ENCODE measurements around the gene ARVCF. TPM values are rescaled to one million over a fixed set of nuclear protein-coding genes. Genes with fewer than 3 reads are reported as not detected.
A peak's percentile ranks its signal among the peaks of the same experiment; 100 is the strongest.

ARVCF gene
- total RNA-seq, 1 experiment from 2014 or later, result 3.8 TPM

- Histone ChIP-seq H3K4me3 (no peak overlapping the region), H3K27me3 (no peaks in the 10 kb centered on the region), H3K9me3 (no peaks in the 10 kb centered on the region), H3K36me3 (no peaks in the 10 kb centered on the region)
- DNase-seq, result no peak
Measured at GRCh38 chr22:19988965-19989724, 27.5 kb downstream of the ARVCF start.

DNA sequence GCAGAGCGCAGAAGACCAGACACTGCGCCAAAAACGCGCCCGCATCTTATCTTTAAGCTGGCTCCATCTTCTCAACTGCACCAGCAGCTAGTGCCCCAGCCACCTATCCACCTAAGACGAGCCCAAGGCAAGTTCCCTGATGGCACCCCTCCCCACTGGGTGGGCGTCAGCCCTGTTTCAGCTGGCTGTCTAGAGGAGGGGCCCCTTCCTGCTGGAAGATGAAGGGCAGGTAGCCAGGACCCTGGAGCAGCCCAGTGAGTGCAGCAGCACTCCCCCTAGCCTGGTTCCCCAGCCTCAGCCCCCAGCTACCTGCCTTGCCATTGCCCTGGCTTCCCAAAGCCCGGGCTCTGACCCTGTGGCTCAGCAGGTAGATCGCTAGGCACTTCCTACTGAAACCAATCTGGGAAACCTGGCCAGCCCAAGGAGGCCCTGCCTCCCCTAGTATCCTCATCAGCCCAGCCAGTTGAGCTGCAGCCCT, 28.3 kb downstream of the ARVCF start:
- Histone ChIP-seq H3K4me3 (no peak overlapping the region), H3K27me3 (no peaks in the 10 kb centered on the region), H3K36me3 (no peaks in the 10 kb centered on the region), H3K9me3 (no peaks in the 10 kb centered on the region)
- DNase-seq, result no peak

DNA sequence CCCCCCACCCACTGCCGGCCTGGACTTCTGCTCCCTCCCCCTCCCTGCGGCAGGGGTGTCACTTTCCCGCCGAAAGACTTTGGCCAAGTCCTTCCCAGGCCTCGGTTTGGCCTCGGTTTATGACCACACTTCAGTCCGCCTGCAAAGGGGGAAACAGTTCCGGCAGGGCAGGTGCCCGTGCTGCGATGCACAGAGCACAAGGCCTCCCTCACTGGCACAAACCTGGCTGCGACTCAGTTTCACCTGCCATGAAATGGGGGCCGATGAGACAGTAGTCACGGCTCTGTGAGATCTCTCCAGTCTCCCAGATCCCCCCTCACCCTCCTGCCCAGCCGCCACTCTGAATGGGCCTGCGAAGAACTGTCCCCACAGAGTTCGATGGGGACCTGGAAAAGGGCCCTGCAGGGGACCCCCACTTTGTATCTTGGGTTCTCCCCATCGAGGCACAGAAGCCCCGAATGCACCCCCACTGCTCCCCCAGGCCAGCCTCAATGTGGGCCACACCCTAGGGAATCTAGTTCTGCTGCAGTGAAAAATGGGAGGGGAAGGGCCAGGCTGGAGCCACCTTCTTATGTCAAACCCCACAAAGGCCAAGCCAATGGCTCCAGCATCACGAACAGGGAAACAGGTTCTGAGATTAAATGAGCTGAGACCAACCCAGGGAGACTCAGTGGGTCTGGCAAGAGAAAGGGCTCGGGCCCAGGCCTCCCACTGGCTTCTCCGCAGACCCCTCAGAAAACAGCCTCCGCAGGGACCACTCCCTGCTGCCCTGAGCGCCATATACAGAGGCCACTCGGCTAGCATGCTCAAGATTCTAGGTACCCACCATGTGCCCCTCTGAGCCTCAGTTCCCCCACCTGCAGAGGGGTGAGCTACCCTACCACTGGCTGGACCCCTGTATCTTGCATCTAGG, 29.0 kb downstream of the ARVCF start:
- no peaks in the 10 kb centered on the region for H3K27me3 ChIP-seq
- no peaks in the 10 kb centered on the region for H3K36me3 ChIP-seq
- no peak overlapping the region for H3K4me3 ChIP-seq
- DNase-seq, result no peak
- H3K9me3 ChIP-seq, result no peaks in the 10 kb centered on the region

GRCh38 chr22:19986410-19987341, 29.9 kb downstream of the ARVCF start:
- no peaks in the 10 kb centered on the region for H3K36me3 ChIP-seq
- H3K9me3 ChIP-seq, result no peaks in the 10 kb centered on the region
- H3K4me3 ChIP-seq, result peak overlapping the region; percentile 54
- H3K27me3 ChIP-seq, result no peaks in the 10 kb centered on the region
- peak; percentile 65 for DNase-seq

DNA sequence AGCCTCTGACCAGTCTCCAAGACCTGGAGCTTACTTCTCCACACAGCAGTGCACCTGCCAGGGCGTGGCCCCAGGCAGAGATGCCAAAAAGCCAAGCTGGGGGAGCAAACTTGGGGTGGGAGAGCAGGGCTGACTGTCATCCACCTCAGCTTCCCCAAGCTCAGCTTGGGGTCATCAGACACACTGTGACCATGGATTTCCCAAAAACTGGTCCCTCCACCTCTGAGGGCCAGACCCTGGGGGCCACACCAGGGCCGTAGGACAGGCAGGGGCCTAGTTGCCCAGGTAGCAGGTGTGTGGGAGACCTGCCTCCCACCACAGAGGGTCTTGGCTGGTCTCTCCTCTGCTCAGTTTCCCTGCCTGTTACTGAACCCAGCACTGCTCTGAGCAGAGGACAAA, 30.6 kb downstream of the ARVCF start:
- Histone ChIP-seq H3K4me3 (no peak overlapping the region; the same call in 1 of the 2 replicates), H3K27me3 (no peaks in the 10 kb centered on the region), H3K36me3 (no peaks in the 10 kb centered on the region), H3K9me3 (no peaks in the 10 kb centered on the region)
- no peak for DNase-seq

- Histone ChIP-seq H3K9me3 (no peaks in the 10 kb centered on the region), H3K27me3 (no peaks in the 10 kb centered on the region), H3K4me3 (no peak overlapping the region), H3K36me3 (no peaks in the 10 kb centered on the region)
- DNase-seq, result no peak
Measured at GRCh38 chr22:19984851-19985811, 31.5 kb downstream of the ARVCF start.

- peak; percentile 82 for DNase-seq
- H3K4me3 ChIP-seq, result no peak overlapping the region
- no peaks in the 10 kb centered on the region for H3K27me3 ChIP-seq
- no peaks in the 10 kb centered on the region for H3K9me3 ChIP-seq
- no peaks in the 10 kb centered on the region for H3K36me3 ChIP-seq
Measured at GRCh38 chr22:19984201-19984753, 32.3 kb downstream of the ARVCF start.

DNA sequence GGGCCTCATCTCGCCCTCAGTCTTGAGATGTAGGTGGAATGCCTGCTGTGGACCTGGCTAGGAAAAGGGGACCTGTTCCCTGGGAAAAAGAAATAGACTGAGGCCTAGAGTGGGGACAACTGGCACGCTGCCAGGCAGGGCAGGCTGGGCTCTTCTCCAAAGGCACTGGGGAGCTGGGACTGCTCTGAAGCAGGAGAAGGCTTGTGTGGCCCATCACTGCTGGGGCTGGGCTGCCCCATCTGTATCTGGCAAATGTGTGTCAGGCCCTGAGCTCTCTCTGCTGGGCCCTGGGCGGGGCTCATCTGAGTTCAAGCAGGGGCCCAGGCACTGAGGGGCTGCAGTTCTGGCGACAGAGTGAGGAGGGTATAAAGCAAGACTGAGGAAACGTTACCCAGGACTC, 32.9 kb downstream of the ARVCF start:
- Histone ChIP-seq H3K36me3 (no peaks in the 10 kb centered on the region), H3K9me3 (no peaks in the 10 kb centered on the region), H3K27me3 (no peaks in the 10 kb centered on the region), H3K4me3 (no peak overlapping the region)
- DNase-seq, result no peak

DNA sequence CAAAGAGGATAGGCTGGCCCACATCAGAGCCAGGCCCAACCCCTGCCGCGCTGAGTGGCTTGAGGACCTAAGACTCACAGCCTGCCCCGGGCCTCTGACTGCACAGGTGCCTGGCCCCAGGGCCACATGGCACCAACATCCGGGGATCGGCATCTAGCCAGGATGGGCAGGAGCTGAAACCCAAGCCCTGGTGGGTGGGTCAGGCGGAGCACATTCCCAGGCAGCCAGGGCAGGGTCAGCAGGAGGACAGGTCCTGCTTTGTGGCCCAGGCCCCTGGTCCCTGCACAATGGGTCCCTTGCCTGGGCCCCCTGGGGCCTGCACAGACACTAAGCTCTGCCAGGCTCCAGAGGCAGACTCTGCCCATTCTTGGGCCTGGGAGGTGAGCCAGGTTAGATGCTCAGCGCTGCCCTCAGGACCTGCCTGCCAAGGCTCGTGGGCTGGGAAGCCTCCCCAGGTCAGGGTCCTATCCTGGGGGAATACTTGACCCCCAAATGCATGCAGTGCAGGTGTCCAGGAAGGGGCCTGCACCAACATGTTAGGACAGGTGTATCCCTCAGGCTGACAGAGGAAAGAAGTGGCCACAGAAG, 33.5 kb downstream of the ARVCF start:
- Histone ChIP-seq H3K36me3 (no peaks in the 10 kb centered on the region), H3K4me3 (no peak overlapping the region), H3K27me3 (no peaks in the 10 kb centered on the region), H3K9me3 (no peaks in the 10 kb centered on the region)
- no peak for DNase-seq

GRCh38 chr22:19981961-19982920, 34.4 kb downstream of the ARVCF start:
- Histone ChIP-seq H3K27me3 (no peaks in the 10 kb centered on the region), H3K36me3 (no peaks in the 10 kb centered on the region), H3K9me3 (no peaks in the 10 kb centered on the region), H3K4me3 (no peak overlapping the region)
- no peak for DNase-seq

DNA sequence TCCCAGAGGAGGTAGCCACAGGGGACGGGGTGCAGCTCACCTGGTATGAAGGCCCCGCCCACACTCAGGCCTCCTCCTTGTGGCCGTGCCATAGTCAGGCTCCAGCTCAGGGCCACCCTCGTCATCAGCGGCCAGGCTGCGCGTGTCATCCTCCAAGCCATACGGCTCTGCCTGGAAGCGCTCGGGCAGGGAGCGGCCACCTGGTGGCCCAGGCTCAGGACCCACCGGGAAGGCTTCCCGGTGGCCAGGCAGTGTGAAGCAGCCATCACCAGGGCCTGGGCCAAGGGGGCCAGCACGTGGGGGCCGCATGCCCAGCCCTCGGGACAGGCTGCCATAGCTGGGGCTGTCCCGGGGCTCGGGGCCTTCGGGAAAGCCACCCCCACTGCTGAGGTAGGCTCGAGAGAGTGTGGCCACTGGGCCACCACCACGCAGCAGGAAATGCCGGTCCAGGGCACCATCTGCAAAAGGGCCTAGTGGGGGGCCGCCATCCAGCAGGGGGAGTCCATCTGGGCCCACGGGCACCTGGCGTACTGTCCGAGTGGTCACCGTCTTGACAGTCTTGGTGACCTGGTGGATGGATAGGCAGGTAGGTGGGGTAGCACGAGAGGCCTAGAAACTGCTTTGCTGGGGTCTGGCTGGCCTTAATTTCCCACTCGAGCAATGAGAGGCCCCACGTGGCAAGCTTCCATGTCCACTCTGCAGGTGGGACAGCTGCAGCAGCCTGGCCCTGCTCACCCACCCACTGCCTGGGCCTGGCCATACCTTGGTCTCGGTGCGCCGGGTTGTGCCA, 35.3 kb downstream of the ARVCF start:
- Histone ChIP-seq H3K36me3 (no peaks in the 10 kb centered on the region), H3K9me3 (no peaks in the 10 kb centered on the region), H3K4me3 (no peak overlapping the region), H3K27me3 (no peaks in the 10 kb centered on the region)
- DNase-seq, result no peak

- Histone ChIP-seq H3K36me3 (no peaks in the 10 kb centered on the region), H3K4me3 (no peak overlapping the region), H3K27me3 (no peaks in the 10 kb centered on the region), H3K9me3 (no peaks in the 10 kb centered on the region)
- DNase-seq, result no peak
Measured at GRCh38 chr22:19980766-19981165, 35.9 kb downstream of the ARVCF start.

GRCh38 chr22:19979712-19980493, 36.7 kb downstream of the ARVCF start:
- DNase-seq, result no peak
- Histone ChIP-seq H3K4me3 (no peak overlapping the region), H3K9me3 (no peaks in the 10 kb centered on the region), H3K36me3 (no peaks in the 10 kb centered on the region), H3K27me3 (no peaks in the 10 kb centered on the region)
